Measurements from ENCODE around the gene CLDN24. TPM values are rescaled to one million over a fixed set of nuclear protein-coding genes. Genes with fewer than 3 reads are reported as not detected.

The CLDN24 gene
- total RNA-seq, 1 donor from 2014 or later: not detected

- H3K27ac Mint-ChIP-seq: peak overlapping the region; percentile 57
- TF ChIP-seq EZH2 (IDR thresholded peaks at IDR 0.05) (no peak), EZH2phosphoT487 (IDR thresholded peaks at IDR 0.05) (no peak), CTCF (IDR thresholded peaks at IDR 0.05) (no peak)
- H3K36me3 Mint-ChIP-seq: no peaks in the 10 kb centered on the region
- peaks cover 8% of the 10 kb centered on the region for H3K9me3 Mint-ChIP-seq
- H3K27me3 Mint-ChIP-seq (ENCODE audit: insufficient read depth, low read depth): peaks cover 17% of the 10 kb centered on the region
- DNase-seq (ENCODE audit: low spot score): no peak
- no peaks in the 10 kb centered on the region for H3K27me3 ChIP-seq
- H3K36me3 ChIP-seq: no peaks in the 10 kb centered on the region
- no peak overlapping the region for H3K27ac ChIP-seq
- no peaks in the 10 kb centered on the region for H3K4me1 ChIP-seq
- no peaks in the 10 kb centered on the region for H4K20me1 ChIP-seq (ENCODE audit: low read depth)
- H3K4me2 ChIP-seq: no peak overlapping the region
- H3K9me3 ChIP-seq (ENCODE audit: low read depth): no peaks in the 10 kb centered on the region
- peak overlapping the region; percentile 17 for H2AFZ ChIP-seq (replicated peaks)
- H3K9ac ChIP-seq: no peak overlapping the region
- H3K4me3 Mint-ChIP-seq: no peak overlapping the region
- no peaks in the 10 kb centered on the region for H3F3A ChIP-seq (ENCODE audit: low read depth)
- no peak overlapping the region for H3K4me3 ChIP-seq
- no peaks in the 10 kb centered on the region for H3K79me2 ChIP-seq (ENCODE audit: low read depth)
- H3K4me1 Mint-ChIP-seq: peaks cover 20% of the 10 kb centered on the region
Observed at GRCh38 chr4:183356173-183356830, 34.1 kb upstream of the CLDN24 start.

- H3K4me1 ChIP-seq: no peaks in the 10 kb centered on the region
- no peaks in the 10 kb centered on the region for H3K79me2 ChIP-seq (ENCODE audit: low read depth)
- no peak overlapping the region for H3K4me3 ChIP-seq
- Mint-ChIP-seq H3K36me3 (no peaks in the 10 kb centered on the region), H3K4me3 (no peak overlapping the region), H3K27me3 (ENCODE audit: insufficient read depth, low read depth) (peaks cover 15% of the 10 kb centered on the region), H3K9me3 (peaks cover 6% of the 10 kb centered on the region), H3K4me1 (peaks cover 26% of the 10 kb centered on the region), H3K27ac (no peak overlapping the region)
- H2AFZ ChIP-seq (replicated peaks): no peak overlapping the region
- no peak overlapping the region for H3K4me2 ChIP-seq
- no peak overlapping the region for H3K27ac ChIP-seq
- no peaks in the 10 kb centered on the region for H3K9me3 ChIP-seq (ENCODE audit: low read depth)
- no peak for TF ChIP-seq EZH2 (IDR thresholded peaks at IDR 0.05)
- no peak for TF ChIP-seq EZH2phosphoT487 (IDR thresholded peaks at IDR 0.05)
- no peak for TF ChIP-seq CTCF (IDR thresholded peaks at IDR 0.05)
- H3K9ac ChIP-seq: no peak overlapping the region
- no peaks in the 10 kb centered on the region for H4K20me1 ChIP-seq (ENCODE audit: low read depth)
- DNase-seq (ENCODE audit: low spot score): no peak
- no peaks in the 10 kb centered on the region for H3F3A ChIP-seq (ENCODE audit: low read depth)
- H3K27me3 ChIP-seq: no peaks in the 10 kb centered on the region
- H3K36me3 ChIP-seq: no peaks in the 10 kb centered on the region
Observed at GRCh38 chr4:183355405-183355804, 33.2 kb upstream of the CLDN24 start.

DNA sequence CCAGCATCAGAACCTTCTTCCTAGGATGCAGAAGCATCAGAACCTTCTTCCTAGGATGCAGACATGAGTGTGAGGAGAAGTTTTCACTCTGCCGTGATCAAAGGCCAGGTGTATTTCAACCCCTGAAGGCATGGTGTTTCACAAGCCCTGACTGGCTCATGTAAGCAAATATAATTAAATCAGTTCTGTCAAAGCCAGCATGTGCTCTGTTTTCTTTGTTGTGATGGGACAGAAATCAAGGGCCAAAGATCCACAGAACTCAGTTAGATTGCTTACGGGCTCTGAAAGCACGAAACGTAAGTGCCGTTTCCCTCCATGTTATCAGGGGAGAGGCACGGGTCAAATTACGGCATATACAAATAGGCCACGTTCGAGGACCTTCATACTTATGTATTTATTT is 32.0 kb upstream of the CLDN24 start:
- Mint-ChIP-seq H3K9me3 (peaks cover 4% of the 10 kb centered on the region), H3K4me3 (no peak overlapping the region), H3K36me3 (no peaks in the 10 kb centered on the region), H3K27ac (no peak overlapping the region), H3K4me1 (peaks cover 26% of the 10 kb centered on the region), H3K27me3 (ENCODE audit: insufficient read depth, low read depth) (peaks cover 12% of the 10 kb centered on the region)
- Histone ChIP-seq H3K36me3 (no peaks in the 10 kb centered on the region), H4K20me1 (ENCODE audit: low read depth) (no peaks in the 10 kb centered on the region), H3K9me3 (ENCODE audit: low read depth) (no peaks in the 10 kb centered on the region), H3K27ac (no peak overlapping the region), H3K4me1 (no peaks in the 10 kb centered on the region), H3F3A (ENCODE audit: low read depth) (no peaks in the 10 kb centered on the region), H3K79me2 (ENCODE audit: low read depth) (no peaks in the 10 kb centered on the region), H2AFZ (replicated peaks) (no peak overlapping the region), H3K4me3 (no peak overlapping the region), H3K27me3 (no peaks in the 10 kb centered on the region), H3K4me2 (no peak overlapping the region), H3K9ac (no peak overlapping the region)
- no peak for DNase-seq (ENCODE audit: low spot score)
- TF ChIP-seq CTCF (IDR thresholded peaks at IDR 0.05) (no peak), EZH2 (IDR thresholded peaks at IDR 0.05) (no peak)
